Neuronal stem cell (in vitro differentiated cells): ENCODE measurements around the gene CUEDC2.
A peak's percentile ranks its signal among the peaks of the same experiment; 100 is the strongest.

Experiments used
- DNase-seq: peaks from one replicate; pipeline ENCODE4 v3.0.0-alpha.2; 2013; ENCODE audit warnings: low spot score
- H2AFZ ChIP-seq: one replicate; pipeline ENCODE4 v1.6.1; 2013; ENCODE audit warnings: mild to moderate bottlenecking, low read length, inconsistent platforms
- H2AK5ac ChIP-seq: 2 replicates; pipeline ENCODE4 v1.6.1; 2013; ENCODE audit warnings: low read depth, mild to moderate bottlenecking, inconsistent platforms, low read length, moderate library complexity, mixed read lengths
- H2BK120ac ChIP-seq: 2 replicates; pipeline ENCODE4 v1.6.1; 2013; ENCODE audit warnings: low read depth, mild to moderate bottlenecking, inconsistent platforms, low read length, moderate library complexity, mixed read lengths
- H2BK12ac ChIP-seq: one replicate; pipeline ENCODE4 v1.6.1; 2013; ENCODE audit warnings: low read length, inconsistent platforms
- H2BK15ac ChIP-seq: 2 replicates; pipeline ENCODE4 v1.6.1; 2013; ENCODE audit warnings: mild to moderate bottlenecking, low read length, inconsistent platforms, mixed read lengths
- H2BK5ac ChIP-seq: one replicate; pipeline ENCODE4 v1.6.1; 2013; ENCODE audit warnings: inconsistent platforms, mild to moderate bottlenecking, low read length, moderate library complexity
- H3K14ac ChIP-seq: one replicate; pipeline ENCODE4 v1.6.1; 2013; ENCODE audit warnings: low read length, inconsistent platforms
- H3K18ac ChIP-seq: 2 replicates; pipeline ENCODE4 v1.6.1; 2013; ENCODE audit warnings: low read length, inconsistent platforms
- H3K23ac ChIP-seq: 2 replicates; pipeline ENCODE4 v1.6.1; 2013; ENCODE audit warnings: low read depth, mild to moderate bottlenecking, mixed read lengths, low read length, inconsistent platforms; ENCODE audit not compliant: poor library complexity
- H3K27ac ChIP-seq: replicated peaks from 3 replicates; pipeline ENCODE4 v1.5.1; 2013; ENCODE audit warnings: low read length, inconsistent platforms
- H3K27me3 ChIP-seq, 3 experiments: 2 replicates each; pipeline ENCODE4 v1.6.1; 2013; ENCODE audit warnings: low read length in 3 of 3, mild to moderate bottlenecking in 2 of 3, inconsistent platforms in 1 of 3, low read depth in 1 of 3, mixed read lengths in 1 of 3, moderate library complexity in 1 of 3; ENCODE audit not compliant: control insufficient read depth in 3 of 3, insufficient read depth in 3 of 3
- H3K36me3 ChIP-seq, 2 donors: replicated peaks in 1 of 2; 2 replicates each; pipeline ENCODE4 v1.6.1; 2013; ENCODE audit warnings: low read length in 2 of 2; ENCODE audit not compliant: control insufficient read depth in 2 of 2, insufficient read depth in 2 of 2
- H3K4ac ChIP-seq: 2 replicates; pipeline ENCODE4 v1.6.1; 2013; ENCODE audit warnings: inconsistent platforms, mild to moderate bottlenecking, low read length, moderate library complexity
- H3K4me1 ChIP-seq, 2 donors: 1 replicate in 1 of 2; 2 replicates in 1 of 2; pipeline ENCODE4 v1.6.1; 2013; ENCODE audit warnings: low read length in 2 of 2, low read depth in 1 of 2; ENCODE audit not compliant: control insufficient read depth in 2 of 2, insufficient read depth in 1 of 2
- H3K4me2 ChIP-seq: one replicate; pipeline ENCODE4 v1.6.1; 2013; ENCODE audit warnings: mild to moderate bottlenecking, low read length, inconsistent platforms; ENCODE audit not compliant: insufficient read depth, poor library complexity, severe bottlenecking
- H3K4me3 ChIP-seq, 2 donors: 2 replicates each; pipeline ENCODE4 v1.5.1; 2013; ENCODE audit warnings: low read length in 2 of 2, mild to moderate bottlenecking in 2 of 2, inconsistent platforms in 1 of 2, moderate library complexity in 1 of 2
- H3K79me1 ChIP-seq: one replicate; pipeline ENCODE4 v1.6.1; 2013; ENCODE audit warnings: low read depth, mild to moderate bottlenecking, inconsistent platforms, low read length, moderate library complexity
- H3K9ac ChIP-seq: one replicate; pipeline ENCODE4 v1.6.1; 2013; ENCODE audit warnings: mild to moderate bottlenecking, low read depth, low read length, inconsistent platforms; ENCODE audit not compliant: poor library complexity
- H3K9me3 ChIP-seq, 2 donors: replicated peaks in 1 of 2; 2 replicates each; pipeline versions ENCODE3 to v1.6.1; 2013; ENCODE audit warnings: low read length in 2 of 2, mild to moderate bottlenecking in 2 of 2, inconsistent platforms in 1 of 2, low read depth in 1 of 2, mixed read lengths in 1 of 2, moderate library complexity in 1 of 2; ENCODE audit not compliant: control insufficient read depth in 2 of 2, insufficient read depth in 1 of 2
- H4K8ac ChIP-seq: one replicate; pipeline ENCODE4 v1.6.1; 2013; ENCODE audit warnings: low read depth, mild to moderate bottlenecking, inconsistent platforms, low read length, moderate library complexity
- H4K91ac ChIP-seq: one replicate; pipeline ENCODE4 v1.6.1; 2013; ENCODE audit warnings: low read length, low read depth, mild to moderate bottlenecking, inconsistent platforms; ENCODE audit not compliant: poor library complexity
- WGBS, 2 donors: extraction: QIAGEN DNeasy Blood & Tissue Kit; methylation state at CpG; one replicate each; pipeline ENCODE4 v1.1.7; 2013; ENCODE audit warnings: missing lambda C conversion rate in 2 of 2, mixed read lengths in 1 of 2; ENCODE audit not compliant: insufficient read length in 2 of 2, insufficient replicate concordance in 1 of 2; ENCODE audit errors: extremely low coverage in 2 of 2; 5-methylcytosine and 5-hydroxymethylcytosine counted together

Gene CUEDC2

GRCh38 chr10:102379383-102379782 lies 53.0 kb downstream of the CUEDC2 start:
- DNase-seq, result no peak
- Histone ChIP-seq H2BK15ac (no peak overlapping the region), H2AK5ac (no peak overlapping the region), H3K23ac (no peak overlapping the region), H3K4me1 (no peaks in the 10 kb centered on the region), H3K36me3 (peaks cover 46 to 76% of the 10 kb centered on the region in 2 donors), H3K79me1 (no peaks in the 10 kb centered on the region), H3K14ac (no peak overlapping the region), H4K91ac (no peak overlapping the region), H2AFZ (no peak overlapping the region), H2BK5ac (no peak overlapping the region), H3K4ac (no peak overlapping the region), H3K4me2 (no peak overlapping the region), H3K18ac (no peak overlapping the region), H3K27ac (no peak overlapping the region), H3K4me3 (no peak overlapping the region), H2BK12ac (no peak overlapping the region), H2BK120ac (no peak overlapping the region), H4K8ac (no peak overlapping the region), H3K9me3 (peaks cover 0 to 2% of the 10 kb centered on the region in 2 donors), H3K27me3 (no peaks in the 10 kb centered on the region), H3K9ac (no peak overlapping the region)
- no CpG with 5 or more reads among the region's 6 CpGs for WGBS, 2 donors

- Histone ChIP-seq H4K8ac (no peak overlapping the region), H2AK5ac (no peak overlapping the region), H3K23ac (no peak overlapping the region), H4K91ac (no peak overlapping the region), H2BK12ac (no peak overlapping the region), H3K18ac (no peak overlapping the region), H3K4me3 (no peak overlapping the region), H3K4me1 (no peaks in the 10 kb centered on the region), H3K14ac (no peak overlapping the region), H3K27me3 (no peaks in the 10 kb centered on the region), H2BK15ac (no peak overlapping the region), H3K9me3 (peaks cover 0 to 2% of the 10 kb centered on the region in 2 donors), H3K4ac (no peak overlapping the region), H3K4me2 (no peak overlapping the region), H2AFZ (no peak overlapping the region), H2BK120ac (no peak overlapping the region), H2BK5ac (no peak overlapping the region), H3K27ac (no peak overlapping the region), H3K36me3 (peaks cover 41 to 83% of the 10 kb centered on the region in 2 donors), H3K9ac (no peak overlapping the region), H3K79me1 (no peaks in the 10 kb centered on the region)
- DNase-seq, result no peak
- WGBS, 2 donors, result no CpG with 5 or more reads among the region's 12 CpGs
These were observed 55.5 kb downstream of the CUEDC2 start for GRCh38 chr10:102376901-102377300.

- H4K91ac ChIP-seq, result no peak overlapping the region
- no peak overlapping the region for H3K14ac ChIP-seq
- no CpG with 5 or more reads among the region's 2 CpGs for WGBS, 2 donors
- no peak for DNase-seq
- H2BK15ac ChIP-seq, result no peak overlapping the region
- peaks cover 0 to 3% of the 10 kb centered on the region in 2 donors for H3K9me3 ChIP-seq
- no peaks in the 10 kb centered on the region for H3K27me3 ChIP-seq
- no peak overlapping the region for H3K18ac ChIP-seq
- no peak overlapping the region for H3K4me3 ChIP-seq
- no peak overlapping the region for H2AFZ ChIP-seq
- no peak overlapping the region for H3K4ac ChIP-seq
- no peak overlapping the region for H2BK5ac ChIP-seq
- H3K4me1 ChIP-seq, result no peaks in the 10 kb centered on the region
- no peak overlapping the region for H3K23ac ChIP-seq
- no peak overlapping the region for H3K4me2 ChIP-seq
- H3K9ac ChIP-seq, result no peak overlapping the region
- H2BK12ac ChIP-seq, result no peak overlapping the region
- H4K8ac ChIP-seq, result no peak overlapping the region
- H3K27ac ChIP-seq, result no peak overlapping the region
- H2AK5ac ChIP-seq, result no peak overlapping the region
- no peaks in the 10 kb centered on the region for H3K79me1 ChIP-seq
- no peak overlapping the region for H2BK120ac ChIP-seq
- H3K36me3 ChIP-seq, result peaks cover 39 to 84% of the 10 kb centered on the region in 2 donors
These were observed 56.5 kb downstream of the CUEDC2 start for GRCh38 chr10:102375867-102376266.

- Histone ChIP-seq H3K79me1 (no peaks in the 10 kb centered on the region), H3K14ac (no peak overlapping the region), H3K27ac (no peak overlapping the region), H2BK15ac (no peak overlapping the region), H2BK5ac (no peak overlapping the region), H3K4ac (no peak overlapping the region), H2BK12ac (no peak overlapping the region), H3K9ac (no peak overlapping the region), H3K4me3 (peak overlapping the region in 1 of 2 donors; percentile 23), H3K23ac (peak overlapping the region; percentile 60), H2AFZ (no peak overlapping the region), H4K91ac (no peak overlapping the region), H3K9me3 (peaks cover 0 to 8% of the 10 kb centered on the region in 2 donors), H3K4me1 (no peaks in the 10 kb centered on the region), H2BK120ac (no peak overlapping the region), H2AK5ac (no peak overlapping the region), H3K27me3 (no peaks in the 10 kb centered on the region), H4K8ac (no peak overlapping the region), H3K4me2 (no peak overlapping the region), H3K36me3 (peaks cover 42 to 84% of the 10 kb centered on the region in 2 donors), H3K18ac (no peak overlapping the region)
- no peak for DNase-seq
- no CpG with 5 or more reads among the region's 7 CpGs for WGBS, 2 donors
These were observed 57.1 kb downstream of the CUEDC2 start for GRCh38 chr10:102375250-102375649.
